B cell (primary cell): Measurements from ENCODE around the gene DLL1.

Experiments used
- CTCF ChIP-seq: fragments of 200-600 bp; IDR thresholded peaks from one replicate; pipeline ENCODE4 v1.8.0; 2022; ENCODE audit warnings: antibody characterized with exemption, mild to moderate bottlenecking
- EZH2 ChIP-seq: IDR thresholded peaks from 2 replicates; pipeline ENCODE4 v1.6.1; 2012; ENCODE audit warnings: borderline replicate concordance, low read depth, mild to moderate bottlenecking, moderate library complexity, low read length; ENCODE audit not compliant: insufficient read depth, poor library complexity, severe bottlenecking

DNA sequence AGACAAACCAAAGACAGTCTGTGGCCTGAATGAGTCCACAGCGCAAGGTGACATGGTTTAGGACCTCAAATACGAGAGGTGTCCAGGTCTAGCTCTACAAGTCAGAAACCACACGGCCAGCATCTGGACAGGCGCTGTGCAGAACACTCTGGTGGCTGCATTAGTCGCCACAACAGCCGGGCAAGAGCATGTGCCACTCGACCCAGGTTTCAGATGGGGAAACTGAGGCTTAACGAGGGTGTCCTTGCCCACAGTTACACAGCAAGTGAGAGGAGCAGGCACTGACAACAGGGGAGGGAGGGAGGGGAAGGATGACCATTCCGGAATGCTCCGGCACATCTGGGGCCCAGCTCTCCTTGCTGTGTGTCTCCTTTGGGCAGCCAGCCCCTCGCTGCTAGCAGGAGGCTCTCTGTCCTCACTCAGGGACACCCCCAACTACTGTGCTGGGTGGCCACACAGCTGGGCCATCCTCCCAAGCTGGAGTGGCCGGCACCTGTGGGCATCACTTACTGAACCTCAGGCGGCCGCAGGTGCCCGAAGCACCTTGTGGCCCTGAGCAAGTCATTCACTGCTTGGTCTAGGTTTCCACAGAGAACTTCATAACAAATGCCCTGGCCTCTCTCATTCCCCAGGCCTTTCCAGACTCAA, 6.6 kb downstream of the DLL1 start:
- no peak for TF ChIP-seq CTCF
- TF ChIP-seq EZH2: no peak
